HG03135 (cell line): ENCODE data around the gene AFP.

Experiments used
- ATAC-seq: cut with Tn5 transposase; IDR thresholded peaks from one replicate; pipeline ENCODE4 v1.9.1; 2021; ENCODE audit warnings: mild to moderate bottlenecking, moderate library complexity; ENCODE audit not compliant: unreplicated experiment

AFP gene

GRCh38 chr4:73413294-73413755 is 22.7 kb upstream of the AFP start:
- no peak for ATAC-seq

GRCh38 chr4:73414936-73415271 is 21.1 kb upstream of the AFP start:
- no peak for ATAC-seq

GRCh38 chr4:73415807-73416238 is 20.2 kb upstream of the AFP start:
- no peak for ATAC-seq

GRCh38 chr4:73416423-73417087 is 19.5 kb upstream of the AFP start:
- no peak for ATAC-seq

GRCh38 chr4:73417342-73417741 is 18.7 kb upstream of the AFP start:
- ATAC-seq = no peak

- ATAC-seq = no peak
Observed at GRCh38 chr4:73417973-73418372, 18.0 kb upstream of the AFP start.

- no peak for ATAC-seq
Observed at GRCh38 chr4:73418677-73419076, 17.3 kb upstream of the AFP start.

- ATAC-seq = no peak
Observed at GRCh38 chr4:73419106-73420038, 16.6 kb upstream of the AFP start.

- ATAC-seq = no peak
Observed at GRCh38 chr4:73420615-73421014, 15.4 kb upstream of the AFP start.

- ATAC-seq = no peak
Observed at GRCh38 chr4:73421708-73422457, 14.1 kb upstream of the AFP start.

- ATAC-seq = no peak
Observed at GRCh38 chr4:73422458-73422752, 13.6 kb upstream of the AFP start.

GRCh38 chr4:73423184-73423583 is 12.8 kb upstream of the AFP start:
- no peak for ATAC-seq

- no peak for ATAC-seq
Observed at GRCh38 chr4:73426666-73427065, 9.4 kb upstream of the AFP start.

GRCh38 chr4:73429118-73429517 is 6.9 kb upstream of the AFP start:
- ATAC-seq = no peak

GRCh38 chr4:73429826-73430587 is 6.0 kb upstream of the AFP start:
- ATAC-seq = no peak

GRCh38 chr4:73431813-73432168 is 4.2 kb upstream of the AFP start:
- ATAC-seq = no peak

GRCh38 chr4:73432169-73433000 is 3.6 kb upstream of the AFP start:
- no peak for ATAC-seq

- no peak for ATAC-seq
Observed at GRCh38 chr4:73433140-73433539, 2.9 kb upstream of the AFP start.

GRCh38 chr4:73434311-73434710 is 1.7 kb upstream of the AFP start:
- no peak for ATAC-seq
